GM19468 (cell line): ENCODE measurements around the gene EIF2S3B.
"Not testable (repeated sequence)": the region's sequence is repeated elsewhere in the genome, so short reads cannot be mapped to it uniquely, and the experiment has no call there.

ENCODE experiments used
- ATAC-seq: cut with Tn5 transposase; IDR thresholded peaks from one replicate; pipeline ENCODE4 v1.9.1; 2021; ENCODE audit warnings: mild to moderate bottlenecking, moderate library complexity, moderate number of reproducible peaks; ENCODE audit not compliant: unreplicated experiment; ENCODE audit errors: extremely low read depth

EIF2S3B gene

DNA sequence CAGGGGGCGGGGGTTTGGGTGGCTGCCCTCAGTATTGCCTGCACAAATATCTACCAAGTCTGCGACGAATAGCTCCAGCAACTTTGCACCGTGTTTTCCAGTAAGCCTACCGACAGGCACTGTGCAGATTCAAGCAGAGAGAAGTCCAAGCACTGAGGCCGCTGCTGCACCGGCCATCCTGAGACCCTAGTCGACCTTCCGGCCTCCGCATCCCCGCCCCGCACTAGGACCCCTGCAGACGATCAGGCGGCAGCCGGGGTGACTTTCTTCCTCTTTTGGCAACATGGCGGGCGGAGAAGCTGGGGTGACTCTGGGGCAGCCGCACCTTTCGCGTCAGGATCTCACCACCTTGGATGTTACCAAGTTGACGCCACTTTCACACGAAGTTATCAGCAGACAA lies at the start of gene EIF2S3B:
TSS of gene EIF2S3B (plus strand) at position 271 of the 400 bp plus-strand sequence. CDS start at position 284, 13 bp downstream.
- no peak for ATAC-seq

DNA sequence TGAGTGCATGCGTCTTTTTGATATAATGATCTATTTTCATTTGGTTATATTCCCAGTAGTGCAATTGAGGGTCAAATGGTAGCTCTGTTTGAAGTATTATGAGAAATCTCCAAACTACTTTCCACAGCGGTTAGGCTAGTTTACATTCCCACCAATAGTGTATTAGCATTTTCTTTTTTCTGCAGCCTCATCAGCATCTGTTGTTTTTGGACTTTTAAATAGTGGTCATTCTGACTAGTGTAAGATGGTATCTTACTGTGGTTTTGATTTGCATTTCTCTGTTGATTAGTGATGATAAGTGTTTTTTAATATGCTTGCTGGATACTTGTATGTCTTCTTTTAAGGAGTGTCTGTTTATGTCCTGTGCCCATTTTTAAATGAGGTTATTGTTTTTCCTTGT lies 48.8 kb upstream of the EIF2S3B start:
- no peak for ATAC-seq

DNA sequence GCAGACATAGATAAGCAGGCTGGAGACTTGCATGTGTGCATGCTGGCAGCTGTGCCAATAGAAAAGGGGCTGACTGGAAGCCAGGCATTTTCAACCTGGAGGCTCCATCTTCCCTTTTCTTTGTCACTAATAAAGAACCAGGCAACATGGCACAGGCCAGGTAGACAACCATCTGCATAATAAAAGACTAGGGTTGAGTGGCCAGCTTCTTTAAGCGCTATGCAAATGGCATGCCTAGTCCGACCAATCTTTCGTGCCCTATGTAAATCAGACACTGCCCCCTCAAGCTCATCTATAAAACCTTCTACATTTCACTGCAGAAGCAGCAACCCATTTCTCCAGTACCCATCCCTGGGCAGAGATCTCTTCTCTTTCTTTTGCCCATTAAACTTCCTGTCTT lies 47.9 kb upstream of the EIF2S3B start:
- ATAC-seq = no peak

DNA sequence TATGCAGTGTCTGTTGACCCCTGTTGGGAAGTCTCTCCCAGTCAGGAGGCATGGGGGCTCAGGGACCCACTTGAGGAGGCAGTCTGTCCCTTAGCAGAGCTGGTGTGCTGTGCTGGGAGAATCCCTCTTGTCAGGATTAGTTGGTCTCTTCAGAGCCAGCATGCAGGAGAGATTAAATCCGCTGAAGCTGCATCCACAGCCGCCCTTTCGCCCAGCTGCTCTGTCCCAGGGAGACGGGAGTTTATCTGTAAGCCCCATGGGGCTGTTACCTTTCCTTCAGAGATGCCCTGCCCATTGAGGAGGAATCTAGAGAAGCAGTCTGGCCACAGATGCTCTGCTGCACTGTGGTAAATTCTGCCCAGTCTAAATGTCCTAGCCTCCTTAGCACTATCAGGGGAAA lies 39.4 kb upstream of the EIF2S3B start:
- no peak for ATAC-seq

DNA sequence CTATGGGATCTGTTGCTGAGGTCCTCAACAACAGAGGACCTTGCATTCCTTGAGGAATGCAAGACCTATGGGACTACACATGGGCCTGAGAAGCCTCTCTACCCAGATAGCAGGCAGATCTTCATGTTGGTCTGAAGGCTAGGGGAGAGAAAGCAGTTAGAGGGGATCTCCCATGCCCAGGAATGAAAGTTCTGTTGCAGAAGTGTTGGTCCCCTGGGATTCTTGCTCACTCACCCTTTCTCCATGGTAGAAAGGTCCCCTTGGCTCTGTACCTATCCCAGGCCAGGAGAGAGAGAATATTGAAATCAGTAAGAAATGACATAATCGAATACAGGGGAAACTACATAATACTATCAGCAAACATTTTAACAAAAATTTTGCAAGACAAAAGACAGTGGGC lies 36.0 kb upstream of the EIF2S3B start:
- no peak for ATAC-seq

DNA sequence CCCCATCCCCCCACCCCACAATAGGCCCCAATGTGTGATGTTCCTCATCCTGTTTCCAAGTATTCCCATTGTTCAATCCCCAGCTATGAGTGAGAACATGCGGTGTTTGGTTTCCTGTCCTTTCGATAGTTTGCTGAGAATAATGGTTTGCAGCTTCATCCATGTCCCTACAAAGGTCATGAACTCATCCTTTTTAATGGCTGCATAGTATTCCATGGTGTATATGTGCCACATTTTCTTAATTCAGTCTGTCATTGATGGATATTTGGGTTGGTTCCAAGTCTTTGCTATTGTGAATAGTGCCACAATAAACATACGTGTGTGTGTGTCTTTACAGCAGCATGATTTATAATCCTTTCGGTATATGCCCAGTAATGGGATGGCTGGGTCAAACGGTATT lies 32.9 kb upstream of the EIF2S3B start:
- not testable (repeated sequence) for ATAC-seq

DNA sequence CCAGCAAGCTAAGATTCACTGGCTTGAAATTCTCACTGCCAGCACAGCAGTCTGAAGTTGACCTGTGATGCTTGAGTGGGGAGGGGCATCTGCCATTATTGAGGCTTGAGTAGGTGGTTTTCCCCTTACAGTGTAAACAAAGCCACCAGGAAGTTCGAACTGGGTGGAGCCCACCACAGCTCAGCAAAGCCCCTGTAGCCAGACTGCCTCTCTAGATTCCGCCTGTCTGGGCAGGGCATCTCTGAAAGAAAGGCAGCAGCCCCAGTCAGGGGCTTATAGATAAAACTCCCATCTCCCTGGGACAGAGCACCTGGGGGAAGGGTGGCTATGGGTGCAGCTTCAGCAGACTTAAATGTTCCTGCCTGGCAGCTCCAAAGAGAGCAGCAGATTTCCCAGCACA lies 23.8 kb upstream of the EIF2S3B start:
- ATAC-seq = not testable (repeated sequence)

DNA sequence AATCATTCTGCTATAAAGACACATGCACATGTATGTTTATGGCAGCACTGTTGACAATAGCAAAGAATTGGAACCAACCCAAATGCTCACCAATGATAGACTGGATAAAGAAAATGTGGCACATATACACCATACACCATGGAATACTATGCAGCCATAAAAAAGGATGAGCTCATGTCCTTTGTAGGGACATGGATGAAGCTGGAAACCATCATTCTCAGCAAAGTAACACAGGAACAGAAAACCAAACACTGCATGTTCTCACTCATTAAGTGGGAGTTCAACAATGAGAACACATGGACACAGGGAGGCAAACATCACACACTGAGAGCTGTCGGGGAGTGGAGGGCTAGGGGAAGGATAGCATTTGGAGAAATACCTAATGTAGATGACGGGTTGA lies 18.4 kb upstream of the EIF2S3B start:
- ATAC-seq = not testable (repeated sequence)

DNA sequence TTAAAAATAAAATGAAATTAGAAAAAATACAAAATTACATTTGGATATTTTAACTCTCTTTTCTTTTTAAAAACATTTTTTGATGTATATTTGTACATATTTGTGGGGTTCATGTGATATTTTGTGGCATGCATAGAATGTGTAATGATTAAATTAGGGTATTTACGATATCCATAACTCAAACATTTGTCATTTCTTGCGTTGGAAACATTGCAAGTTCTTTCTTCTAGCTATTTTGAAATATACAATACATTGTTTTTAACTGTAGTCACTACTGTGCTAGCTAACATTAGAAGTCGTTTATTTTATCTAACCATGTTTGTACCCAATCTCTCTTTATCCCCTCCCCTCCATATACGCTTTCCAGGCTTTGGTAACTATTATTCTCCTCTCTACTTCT lies 13.9 kb upstream of the EIF2S3B start:
- ATAC-seq = no peak

DNA sequence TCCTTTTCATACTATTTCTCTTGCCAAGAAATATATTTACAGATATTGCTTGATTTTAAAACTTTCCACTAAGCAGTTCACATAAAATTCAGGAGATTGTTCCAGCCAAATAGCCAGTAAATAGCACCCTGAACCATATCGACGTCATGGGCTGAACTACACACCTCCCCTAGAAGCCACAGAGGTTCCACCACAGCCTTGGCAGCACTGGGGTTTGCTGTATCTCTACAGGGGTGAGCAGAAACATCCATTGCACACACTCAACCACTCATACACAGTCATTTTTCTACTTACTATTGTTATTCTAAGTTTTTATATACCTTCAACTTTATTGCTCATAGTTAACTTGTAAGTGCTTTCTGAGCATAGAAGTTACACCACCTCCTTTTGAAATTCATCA lies 8.1 kb upstream of the EIF2S3B start:
- ATAC-seq = no peak

DNA sequence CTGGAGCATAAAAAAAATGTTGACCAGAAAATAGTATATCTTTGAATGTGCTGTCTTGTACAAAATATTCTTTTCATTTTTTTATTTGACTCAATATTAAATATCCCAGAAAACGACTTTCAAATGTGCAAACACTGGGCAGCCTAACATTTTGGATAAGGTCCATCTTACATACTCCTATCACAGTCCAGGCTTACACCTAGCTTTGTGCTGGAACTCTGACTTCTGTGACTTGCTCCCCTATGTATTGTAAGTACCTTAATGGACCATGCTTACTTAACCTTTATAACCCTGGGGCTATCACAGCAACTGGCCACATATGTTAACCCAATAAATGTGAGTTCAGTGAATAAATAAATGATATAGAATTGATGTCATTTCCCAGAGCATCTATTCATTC lies 7.6 kb upstream of the EIF2S3B start:
- no peak for ATAC-seq

DNA sequence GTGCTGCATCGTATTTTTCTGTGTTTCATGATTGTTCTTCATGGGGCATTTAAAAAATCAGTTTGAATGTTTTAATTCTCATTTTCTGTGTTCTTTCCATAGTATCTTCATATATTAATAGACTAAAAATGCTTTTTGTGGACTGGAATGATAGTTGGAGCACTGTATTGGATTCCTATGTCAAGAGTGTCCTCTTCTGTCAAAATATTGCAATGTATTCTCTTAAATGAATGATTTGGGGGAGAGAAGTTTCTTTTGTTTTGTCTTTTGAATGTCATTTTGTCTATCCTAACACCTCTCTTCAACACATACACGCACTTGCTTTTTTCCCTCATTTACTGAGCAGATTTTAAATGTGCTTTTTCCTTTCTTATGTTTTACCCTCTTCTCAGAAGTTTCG lies 4.7 kb upstream of the EIF2S3B start:
- ATAC-seq = no peak

DNA sequence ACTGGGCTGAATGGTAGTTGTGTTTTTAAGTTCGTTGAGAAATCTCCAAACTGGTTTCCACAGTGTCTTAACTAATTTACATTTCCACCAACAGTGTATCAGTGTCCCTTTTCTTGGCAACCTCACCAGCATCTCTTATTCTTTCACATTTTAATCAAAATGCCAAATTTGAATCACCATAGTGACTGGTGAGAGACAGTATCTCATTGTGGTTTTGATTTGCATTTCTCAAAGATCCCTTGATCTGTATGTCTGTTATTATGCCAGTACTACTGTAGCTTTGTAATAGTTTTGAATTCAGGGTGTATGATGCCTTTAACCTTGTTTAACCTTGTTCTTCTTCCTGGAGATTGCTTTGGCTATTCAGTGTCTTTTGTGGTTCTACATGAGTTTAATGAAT lies 2.2 kb upstream of the EIF2S3B start:
- no peak for ATAC-seq

DNA sequence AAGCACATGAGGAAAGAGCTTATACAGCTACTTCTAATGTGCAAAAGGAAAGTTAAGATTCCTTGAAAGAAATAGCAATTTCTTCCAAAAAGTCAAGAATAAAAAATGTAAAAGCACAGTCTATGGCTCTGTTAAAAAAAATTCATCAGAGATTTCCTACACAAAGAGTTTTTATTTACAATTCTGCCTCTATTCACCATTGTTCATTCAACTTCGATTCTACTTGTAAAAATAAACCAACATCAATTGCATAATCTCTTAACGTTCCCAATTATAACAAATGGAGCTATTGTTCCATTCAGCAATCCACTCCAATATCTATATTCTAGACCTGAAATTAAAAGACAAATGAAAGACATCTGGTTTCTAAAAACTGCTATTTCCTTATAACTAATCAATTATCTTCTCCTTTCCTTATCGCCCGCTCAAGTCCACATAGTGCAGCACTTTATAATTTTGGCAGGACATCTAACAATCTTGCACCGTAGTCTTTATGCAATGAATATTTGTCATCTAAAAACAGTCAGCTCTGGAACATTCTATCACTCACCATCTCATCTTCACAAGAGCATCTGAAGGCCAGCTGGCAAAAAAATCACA lies 6.2 kb downstream of the EIF2S3B start:
- ATAC-seq = no peak

DNA sequence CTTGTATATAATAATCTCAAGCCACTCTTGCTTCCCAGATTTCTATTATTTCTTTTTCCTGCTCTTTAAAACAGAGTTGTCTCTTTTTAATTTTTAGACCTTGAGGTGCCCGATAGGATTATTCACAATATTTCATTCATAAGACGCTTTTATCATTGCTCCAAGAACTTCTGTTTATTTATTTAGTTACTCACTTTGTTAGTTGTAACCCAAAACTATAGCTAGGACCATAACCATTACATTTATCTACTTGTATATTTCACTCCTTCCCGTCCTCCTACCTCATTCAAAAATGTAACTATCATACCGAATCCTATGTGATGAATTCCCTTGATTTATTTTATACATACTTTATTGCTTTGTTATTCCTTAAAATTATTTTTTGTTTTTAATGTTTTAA lies 7.1 kb downstream of the EIF2S3B start:
- no peak for ATAC-seq

DNA sequence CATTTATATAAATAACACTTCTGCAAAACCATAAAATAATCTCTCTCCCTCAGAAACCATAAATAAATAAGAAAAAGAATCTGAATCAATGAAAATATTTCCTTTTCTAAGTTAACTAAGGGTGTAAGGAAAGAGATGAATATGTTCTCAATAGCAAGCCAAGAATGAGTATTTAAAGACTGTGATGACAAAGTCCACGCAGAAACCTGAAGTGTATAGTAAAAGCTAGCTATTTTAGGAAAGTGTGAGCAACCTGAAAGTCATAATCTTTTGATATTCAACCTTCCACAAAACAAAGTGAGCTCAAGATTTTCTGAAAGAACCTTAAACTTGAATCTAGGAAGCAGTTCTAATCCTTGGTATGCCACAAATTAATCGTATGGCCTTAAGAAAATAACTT lies 15.9 kb downstream of the EIF2S3B start:
- ATAC-seq = no peak

DNA sequence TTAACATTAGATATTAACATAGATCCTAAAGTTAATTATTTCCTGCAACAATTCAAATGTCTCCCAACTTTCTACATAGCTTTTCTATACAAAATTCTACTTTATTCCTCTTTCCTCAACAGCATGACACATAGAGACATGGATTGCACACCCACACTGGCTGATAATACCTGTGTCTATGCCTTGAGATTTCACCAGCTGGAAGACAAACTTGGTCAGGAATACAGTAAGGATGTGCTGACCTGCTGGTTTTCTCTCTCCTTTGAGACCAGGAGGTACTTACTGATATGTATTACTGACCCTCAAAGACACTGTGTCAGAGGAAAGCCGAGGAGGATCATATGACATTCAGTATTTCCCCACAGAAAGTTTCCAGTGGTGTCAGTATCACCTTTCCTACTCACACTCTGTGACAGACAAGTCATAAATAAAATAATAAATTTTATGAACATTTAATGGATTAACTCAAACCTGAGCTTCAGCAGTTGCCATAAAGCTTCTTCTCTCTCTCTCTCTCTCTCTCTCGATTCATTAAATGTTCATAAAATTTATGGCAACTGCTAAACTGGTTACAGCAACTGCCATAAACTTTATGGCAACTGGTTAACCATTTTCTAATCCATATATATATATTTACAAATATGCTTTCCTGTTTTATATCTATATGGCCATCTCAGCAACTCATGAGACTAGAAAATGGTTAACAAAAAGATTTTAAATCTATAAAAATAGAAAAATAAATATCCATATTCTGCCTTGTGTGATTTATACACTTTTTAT lies 22.7 kb downstream of the EIF2S3B start:
- ATAC-seq = no peak

DNA sequence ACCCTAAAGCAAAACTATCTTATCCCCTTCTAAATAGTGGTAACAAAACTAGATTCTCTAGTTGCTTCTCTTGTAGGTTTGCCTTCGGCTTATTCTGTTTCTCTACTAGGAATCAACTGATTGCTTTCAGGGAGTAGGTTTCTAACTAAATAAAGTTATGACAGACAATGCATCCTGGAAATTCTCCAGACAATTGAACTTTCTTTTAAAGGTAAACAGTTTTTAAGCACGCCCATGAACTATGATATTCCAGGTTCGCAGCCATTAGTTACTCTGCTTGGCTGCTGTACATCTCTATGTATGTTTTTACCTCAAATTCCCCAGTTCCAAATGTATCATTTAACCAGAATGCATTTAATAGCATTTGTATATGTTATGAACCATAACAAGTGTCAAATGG lies 23.9 kb downstream of the EIF2S3B start:
- no peak for ATAC-seq

DNA sequence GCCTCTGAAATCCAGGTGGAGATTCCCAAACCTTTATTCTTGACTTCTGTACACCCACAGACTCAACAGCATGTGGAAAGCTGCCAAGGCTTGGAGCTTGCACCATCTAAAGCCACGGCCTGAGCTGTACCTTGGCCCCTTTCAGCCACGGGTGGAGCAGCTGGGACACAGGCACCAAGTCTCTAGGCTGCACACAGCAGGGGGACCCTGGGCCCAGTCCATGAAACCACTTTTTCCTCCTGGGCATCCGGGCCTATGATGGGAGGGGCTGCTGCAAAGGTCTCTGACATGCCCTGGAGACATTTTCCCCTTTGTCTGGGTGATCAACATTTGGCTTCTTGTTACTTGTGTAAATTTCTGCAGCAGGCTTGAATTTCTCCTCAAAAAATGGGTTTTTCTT lies 32.0 kb downstream of the EIF2S3B start:
- no peak for ATAC-seq

DNA sequence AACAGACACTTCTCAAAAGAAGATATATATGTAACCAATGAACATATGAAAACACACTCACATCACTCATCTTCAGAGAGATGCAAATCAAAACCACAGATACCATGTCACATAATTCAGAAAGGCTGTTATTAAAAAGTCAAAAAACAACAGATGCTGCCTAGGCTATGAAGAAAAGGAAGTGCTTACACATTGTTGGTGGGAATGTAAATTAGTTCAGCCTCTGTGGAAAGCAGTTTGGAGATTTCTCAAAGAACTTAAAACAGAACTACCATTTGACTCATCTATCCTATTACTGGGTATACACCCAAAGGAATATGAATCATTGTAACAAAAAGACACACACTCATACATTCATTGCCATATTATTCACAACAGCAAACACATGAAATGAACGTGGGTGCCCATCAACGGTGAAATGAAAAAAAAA lies 35.1 kb downstream of the EIF2S3B start:
- peak; percentile 59 for ATAC-seq

DNA sequence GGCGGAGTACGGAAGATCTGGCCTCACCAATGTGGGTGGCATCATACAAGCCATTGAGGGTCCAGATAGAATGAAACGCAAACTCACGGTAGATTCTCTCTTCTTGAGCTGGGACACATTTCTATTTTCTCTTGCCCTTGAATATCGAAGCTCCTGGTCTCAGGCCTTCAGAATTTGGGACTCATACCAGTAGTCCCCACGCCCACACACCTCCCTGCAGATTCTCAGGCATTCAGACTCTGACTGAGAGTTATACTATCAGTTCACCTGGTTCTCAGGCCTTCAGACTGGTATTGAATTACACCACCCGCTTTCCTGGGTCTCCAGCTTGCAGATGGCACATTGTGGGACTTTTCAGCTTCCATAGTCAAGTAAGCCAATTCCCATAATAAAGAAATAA lies 37.8 kb downstream of the EIF2S3B start:
- ATAC-seq = no peak

DNA sequence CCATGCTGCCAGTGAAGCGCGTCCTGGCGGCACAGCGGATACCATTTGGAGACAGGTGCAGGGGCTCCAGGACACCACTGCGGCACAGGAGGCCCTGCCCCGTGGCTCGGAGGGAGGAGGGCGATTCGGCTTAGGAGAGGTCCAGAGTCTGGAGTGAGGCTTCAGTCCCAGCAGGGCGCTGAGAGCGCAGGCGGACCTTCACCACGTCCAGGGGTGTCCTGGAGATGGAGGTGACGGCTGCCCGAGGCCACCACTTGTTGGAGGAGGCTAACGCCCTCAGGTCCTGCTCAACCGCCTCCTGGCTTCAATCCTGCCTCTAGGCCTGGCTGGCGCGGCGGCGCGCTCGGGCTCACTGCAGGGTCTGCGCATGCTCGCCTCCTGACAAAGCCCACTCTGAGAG lies 45.7 kb downstream of the EIF2S3B start:
- no peak for ATAC-seq
